PC-9 (cell line): ENCODE data around the gene KCNH4.

ENCODE experiments used
- EZH2 ChIP-seq: fragments of 200-600 bp; sonication (generic); IDR thresholded peaks from 2 replicates; pipeline ENCODE4 v1.8.0; 2017; ENCODE audit warnings: antibody characterized with exemption, low read depth
- TF ChIP-seq, protein P1 (sequence below): fragments of 200-600 bp; sonication (generic); conservative IDR thresholded peaks from 2 replicates; pipeline ENCODE4 v1.6.1; 2017; ENCODE audit warnings: mixed run types, antibody characterized with exemption, mild to moderate bottlenecking, moderate library complexity

- TF ChIP-seq, protein P1, sequence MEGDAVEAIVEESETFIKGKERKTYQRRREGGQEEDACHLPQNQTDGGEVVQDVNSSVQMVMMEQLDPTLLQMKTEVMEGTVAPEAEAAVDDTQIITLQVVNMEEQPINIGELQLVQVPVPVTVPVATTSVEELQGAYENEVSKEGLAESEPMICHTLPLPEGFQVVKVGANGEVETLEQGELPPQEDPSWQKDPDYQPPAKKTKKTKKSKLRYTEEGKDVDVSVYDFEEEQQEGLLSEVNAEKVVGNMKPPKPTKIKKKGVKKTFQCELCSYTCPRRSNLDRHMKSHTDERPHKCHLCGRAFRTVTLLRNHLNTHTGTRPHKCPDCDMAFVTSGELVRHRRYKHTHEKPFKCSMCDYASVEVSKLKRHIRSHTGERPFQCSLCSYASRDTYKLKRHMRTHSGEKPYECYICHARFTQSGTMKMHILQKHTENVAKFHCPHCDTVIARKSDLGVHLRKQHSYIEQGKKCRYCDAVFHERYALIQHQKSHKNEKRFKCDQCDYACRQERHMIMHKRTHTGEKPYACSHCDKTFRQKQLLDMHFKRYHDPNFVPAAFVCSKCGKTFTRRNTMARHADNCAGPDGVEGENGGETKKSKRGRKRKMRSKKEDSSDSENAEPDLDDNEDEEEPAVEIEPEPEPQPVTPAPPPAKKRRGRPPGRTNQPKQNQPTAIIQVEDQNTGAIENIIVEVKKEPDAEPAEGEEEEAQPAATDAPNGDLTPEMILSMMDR: peak; percentile 75
- no peak for TF ChIP-seq EZH2
Observed at GRCh38 chr17:42221886-42222745, 41.2 kb upstream of the KCNH4 start.
